Lung (tissue), 12 donors: Measurements from ENCODE around the gene MT4. TPM values are rescaled to one million over a fixed set of nuclear protein-coding genes. Genes with fewer than 3 reads are reported as not detected.

ENCODE experiments used
- ATAC-seq: fragments of 200-7000 bp; cut with Tn5 transposase; one replicate; pipeline ENCODE4 v1.9.1; 2020; ENCODE audit warnings: moderate number of reproducible peaks; ENCODE audit not compliant: insufficient read depth, low FRiP score
- DNase-seq, 3 donors: peaks; one replicate each; pipeline ENCODE4 v3.0.0-alpha.2; 2013 to 2017
- H3K27ac ChIP-seq, 2 donors: one replicate each; pipeline ENCODE4 v1.5.1; 2013; ENCODE audit warnings: mild to moderate bottlenecking in 2 of 2, moderate library complexity in 2 of 2, control low read depth in 1 of 2, inconsistent platforms in 1 of 2, low read depth in 1 of 2, low read length in 1 of 2
- H3K27me3 ChIP-seq, 3 donors: one replicate each; pipeline ENCODE4 v1.5.1; 2013; ENCODE audit warnings: low read length in 2 of 3; ENCODE audit not compliant: control insufficient read depth in 3 of 3, insufficient read depth in 3 of 3
- H3K36me3 ChIP-seq, 4 donors: one replicate each; pipeline ENCODE4 v1.5.1; 2013; ENCODE audit warnings: low read length in 4 of 4, mild to moderate bottlenecking in 1 of 4, moderate library complexity in 1 of 4; ENCODE audit not compliant: control insufficient read depth in 4 of 4, insufficient read depth in 4 of 4
- H3K4me1 ChIP-seq, 5 donors: one replicate each; pipeline ENCODE4 v1.5.1; 2013; ENCODE audit warnings: low read length in 5 of 5, mild to moderate bottlenecking in 2 of 5, moderate library complexity in 1 of 5; ENCODE audit not compliant: control insufficient read depth in 5 of 5, insufficient read depth in 5 of 5
- H3K4me3 ChIP-seq: one replicate; pipeline ENCODE4 v1.5.1; 2013; ENCODE audit warnings: mild to moderate bottlenecking, control low read depth, moderate library complexity
- H3K9ac ChIP-seq, 2 donors: one replicate each; pipeline ENCODE4 v1.5.1; 2013; ENCODE audit warnings: low read length in 2 of 2, control low read depth in 1 of 2; ENCODE audit not compliant: insufficient read depth in 1 of 2
- H3K9me3 ChIP-seq, 4 donors: one replicate each; pipeline ENCODE4 v1.5.1; 2013; ENCODE audit warnings: low read length in 3 of 4, mild to moderate bottlenecking in 1 of 4, moderate library complexity in 1 of 4; ENCODE audit not compliant: control insufficient read depth in 4 of 4, insufficient read depth in 3 of 4
- CTCF ChIP-seq: IDR thresholded peaks from 2 replicates; pipeline ENCODE4 v1.5.1; 2012; ENCODE audit warnings: mild to moderate bottlenecking; ENCODE audit errors: control extremely low read depth, extremely low read depth
- WGBS, 2 donors: extraction: QIAGEN DNeasy Blood & Tissue Kit; methylation state at CpG; one replicate each; pipeline ENCODE4 v1.1.7; 2013; 5-methylcytosine and 5-hydroxymethylcytosine counted together
- polyA plus RNA-seq, 2 donors: library from polyadenylated mRNA; stranded (reverse); fragments of 200-250 nt; gene quantifications; one replicate each; pipeline ENCODE4 v1.2.1, GENCODE V29; 2013
- total RNA-seq, 2 donors: library from RNA; depleted of rRNA in 1 of 2; stranded (reverse); fragments of >200 nt in 1 of 2; gene quantifications; one replicate each; pipeline ENCODE4 v1.2.1, GENCODE V29; 2014 to 2021
- donor health status: control.
- donor health status: control.
- donor health status: Bipolar disorder and iron deficiency.
- donor health status: healthy.
- donor health status: DM: yes; HTN: yes; CAD: no.

The MT4 gene
- total and polyA plus RNA-seq, 4 donors = not detected

GRCh38 chr16:56558024-56558747 lies 6.7 kb upstream of the MT4 start:
- TF ChIP-seq CTCF = no peak
- DNase-seq (no peak), ATAC-seq (no peak)

GRCh38 chr16:56559109-56559508 lies 5.8 kb upstream of the MT4 start:
- no peak overlapping the region for H3K9ac ChIP-seq
- no peaks in the 10 kb centered on the region for H3K36me3 ChIP-seq
- WGBS, 2 donors = 84 to 92% methylated on average over 4 of the region's 4 CpGs
- DNase-seq = no peak
- no peak for TF ChIP-seq CTCF
- peaks cover 0 to 5% (median 0%) of the 10 kb centered on the region in 3 donors for H3K27me3 ChIP-seq
- H3K27ac ChIP-seq = no peak overlapping the region
- no peaks in the 10 kb centered on the region for H3K9me3 ChIP-seq
- no peak overlapping the region for H3K4me3 ChIP-seq
- H3K4me1 ChIP-seq = no peaks in the 10 kb centered on the region
- ATAC-seq = no peak

More at GRCh38 chr16:56558024-56558747, 6.7 kb upstream of the MT4 start:
- Histone ChIP-seq H3K27ac (no peak overlapping the region), H3K9me3 (no peaks in the 10 kb centered on the region), H3K4me1 (no peaks in the 10 kb centered on the region), H3K4me3 (no peak overlapping the region), H3K36me3 (no peaks in the 10 kb centered on the region), H3K27me3 (peaks cover 0 to 5% (median 0%) of the 10 kb centered on the region in 3 donors), H3K9ac (no peak overlapping the region)
- WGBS, 2 donors = 80 to 85% methylated on average over 8 of the region's 8 CpGs

GRCh38 chr16:56560447-56560846 lies 4.4 kb upstream of the MT4 start:
- peaks cover 0 to 5% (median 0%) of the 10 kb centered on the region in 3 donors for H3K27me3 ChIP-seq
- TF ChIP-seq CTCF = no peak
- DNase-seq = no peak
- no peak overlapping the region for H3K9ac ChIP-seq
- WGBS, 2 donors = 70 to 73% methylated on average over 1 of the region's 1 CpG
- ATAC-seq = no peak
- no peak overlapping the region for H3K4me3 ChIP-seq
- no peaks in the 10 kb centered on the region for H3K9me3 ChIP-seq
- no peaks in the 10 kb centered on the region for H3K36me3 ChIP-seq
- no peaks in the 10 kb centered on the region for H3K4me1 ChIP-seq
- no peak overlapping the region for H3K27ac ChIP-seq
